ENCODE measurements around the gene PATJ.
"Not testable (repeated sequence)": the region's sequence is repeated elsewhere in the genome, so short reads cannot be mapped to it uniquely, and the experiment has no call there.

Gene PATJ

DNA sequence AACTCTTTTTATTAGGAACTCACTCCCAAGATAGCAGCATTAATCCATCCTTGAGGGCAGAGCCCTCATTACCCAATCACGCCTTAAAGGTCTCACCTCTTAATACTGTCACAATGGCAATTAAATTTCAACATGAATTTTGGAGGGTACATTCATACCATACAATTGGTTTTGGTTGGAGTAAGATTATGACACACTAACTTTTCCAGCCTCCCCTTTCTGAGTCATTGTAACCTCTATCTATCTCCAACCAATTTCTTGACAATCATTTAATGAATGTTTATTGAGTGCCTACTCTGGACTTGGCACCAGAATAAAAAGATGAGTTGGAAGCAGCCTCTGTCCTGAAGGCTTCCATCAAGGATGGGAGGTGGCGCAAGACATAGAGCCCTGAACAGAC is 358.2 kb downstream of the PATJ start:
- no peak for DNase-seq (ENCODE audit: low read depth in 2 of 2)

DNA sequence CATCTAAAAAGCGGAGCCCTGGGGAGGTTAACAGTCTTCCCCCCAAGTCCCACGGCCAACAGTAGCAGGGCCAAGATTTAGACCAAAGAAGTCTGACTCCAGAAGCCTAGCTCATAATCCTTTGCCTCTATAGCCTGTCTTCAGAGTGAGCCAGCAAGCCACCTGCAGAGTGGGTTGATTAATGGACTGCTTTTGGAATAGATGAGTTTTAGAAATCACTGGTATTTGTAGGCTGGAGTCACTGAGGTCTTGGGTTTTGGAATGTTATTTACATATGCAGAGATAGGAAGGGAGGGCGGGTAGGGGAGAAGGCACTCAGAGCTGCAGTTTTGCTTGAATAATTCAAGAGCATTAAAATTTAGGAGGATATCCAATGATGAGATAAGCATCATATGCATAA is 361.6 kb downstream of the PATJ start:
- no peak for DNase-seq (ENCODE audit: low read depth in 2 of 2)

DNA sequence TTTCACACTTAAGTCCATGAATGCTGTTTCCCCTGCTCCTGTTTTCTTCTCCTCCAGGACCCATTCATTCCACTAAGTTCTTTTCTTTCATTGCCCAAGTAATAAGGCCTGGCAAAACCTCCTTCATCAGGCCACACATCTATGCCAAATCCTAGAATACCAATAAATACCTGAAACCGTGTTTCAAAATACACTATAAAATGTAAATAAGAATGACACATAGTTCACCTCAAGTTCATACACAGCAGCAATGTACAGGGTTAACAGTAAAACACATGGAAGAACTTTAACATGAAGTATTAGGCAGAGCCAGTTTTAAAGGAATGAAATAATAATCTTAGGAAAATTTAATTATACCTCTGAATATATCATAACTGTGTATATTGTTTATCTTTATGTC is 365.6 kb downstream of the PATJ start:
- no peak for DNase-seq (ENCODE audit: low read depth in 2 of 2)

DNA sequence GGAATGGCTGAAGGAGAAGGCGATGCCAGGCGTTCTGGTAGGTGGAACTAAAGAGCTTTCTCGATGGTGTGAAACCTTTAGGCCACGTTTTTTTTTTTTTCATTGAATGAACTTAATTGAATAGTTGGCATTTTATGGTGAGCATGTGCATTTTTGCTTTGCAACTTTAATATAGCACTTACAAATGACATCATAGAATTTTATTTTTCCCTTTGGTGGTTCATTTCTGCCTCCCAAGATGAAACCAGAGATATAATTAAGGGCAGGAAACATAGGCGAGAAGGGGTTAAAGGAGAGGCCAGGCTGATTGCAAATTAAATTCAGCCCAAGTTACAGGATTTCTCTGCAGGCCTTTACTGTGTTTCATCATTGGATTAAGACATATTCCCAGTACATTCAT is 366.8 kb downstream of the PATJ start:
- DNase-seq (ENCODE audit: low read depth in 2 of 2) = no peak

DNA sequence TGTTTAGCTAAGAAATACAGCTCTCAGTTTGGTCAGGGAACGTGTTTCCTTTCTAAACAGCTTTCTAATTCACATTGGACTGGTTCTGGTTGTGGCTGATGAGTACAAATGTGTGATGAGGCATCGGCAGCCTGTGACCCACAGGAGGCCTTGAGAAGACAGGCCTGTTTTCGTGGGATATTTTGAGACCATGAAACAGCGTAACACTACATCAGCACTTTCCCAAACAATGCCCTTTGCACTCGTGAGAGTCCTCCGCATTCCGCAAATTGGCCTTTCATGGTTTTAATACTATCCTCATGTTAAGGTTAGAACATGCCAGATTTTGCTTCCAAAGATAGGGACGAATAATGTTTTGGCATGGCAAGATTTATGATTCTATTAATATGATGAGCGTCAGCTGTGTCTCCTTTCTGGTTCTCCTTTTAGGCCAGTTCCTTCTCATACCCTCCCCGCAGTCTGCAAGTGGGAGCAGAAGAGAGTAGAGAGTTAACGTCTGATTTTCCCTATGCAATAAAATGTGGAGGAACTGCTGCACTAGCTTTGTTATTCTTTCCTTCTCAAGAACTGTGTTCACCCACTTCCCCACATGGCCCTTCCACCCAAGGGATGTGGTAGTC is 368.0 kb downstream of the PATJ start:
- no peak for DNase-seq (ENCODE audit: low read depth in 2 of 2)

DNA sequence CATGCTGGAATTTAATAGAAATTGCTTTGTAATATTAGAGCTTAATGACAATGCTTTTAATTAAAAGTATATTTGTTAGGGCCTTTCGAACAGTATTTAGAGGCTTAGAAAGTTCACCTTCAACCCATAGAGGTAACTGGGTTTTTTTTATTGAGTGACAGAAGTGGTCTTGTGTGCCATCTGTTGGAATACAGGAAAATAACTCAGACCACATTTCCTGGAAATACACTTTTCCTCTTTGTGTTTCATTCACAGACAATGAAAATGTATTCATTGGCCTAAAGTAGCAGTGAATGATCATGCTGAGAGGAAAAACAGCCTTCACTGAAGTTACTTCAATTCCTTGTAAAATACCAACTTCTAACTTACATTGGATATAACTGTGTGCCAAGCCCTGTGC is 368.8 kb downstream of the PATJ start:
- no peak for DNase-seq (ENCODE audit: low read depth in 2 of 2)

DNA sequence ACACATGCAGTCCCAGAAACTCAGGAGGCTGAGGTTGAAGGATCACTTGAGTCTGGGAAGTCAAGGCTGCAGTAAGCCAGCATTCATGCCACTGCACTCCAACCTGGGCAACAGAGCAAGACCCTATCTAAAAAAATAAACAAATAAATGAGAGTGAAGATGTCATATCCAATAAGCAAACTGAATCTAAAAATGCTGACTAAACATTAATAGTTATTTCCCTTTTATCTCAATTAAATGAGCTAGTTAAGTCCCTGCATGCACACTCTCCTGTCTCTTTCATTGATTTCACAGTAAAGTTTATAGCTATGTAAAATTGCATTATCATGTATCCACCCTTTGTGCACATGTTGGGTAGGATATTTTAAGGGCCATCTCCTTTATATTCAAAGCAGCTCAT is 371.2 kb downstream of the PATJ start:
- DNase-seq (ENCODE audit: low read depth in 2 of 2) = no peak

DNA sequence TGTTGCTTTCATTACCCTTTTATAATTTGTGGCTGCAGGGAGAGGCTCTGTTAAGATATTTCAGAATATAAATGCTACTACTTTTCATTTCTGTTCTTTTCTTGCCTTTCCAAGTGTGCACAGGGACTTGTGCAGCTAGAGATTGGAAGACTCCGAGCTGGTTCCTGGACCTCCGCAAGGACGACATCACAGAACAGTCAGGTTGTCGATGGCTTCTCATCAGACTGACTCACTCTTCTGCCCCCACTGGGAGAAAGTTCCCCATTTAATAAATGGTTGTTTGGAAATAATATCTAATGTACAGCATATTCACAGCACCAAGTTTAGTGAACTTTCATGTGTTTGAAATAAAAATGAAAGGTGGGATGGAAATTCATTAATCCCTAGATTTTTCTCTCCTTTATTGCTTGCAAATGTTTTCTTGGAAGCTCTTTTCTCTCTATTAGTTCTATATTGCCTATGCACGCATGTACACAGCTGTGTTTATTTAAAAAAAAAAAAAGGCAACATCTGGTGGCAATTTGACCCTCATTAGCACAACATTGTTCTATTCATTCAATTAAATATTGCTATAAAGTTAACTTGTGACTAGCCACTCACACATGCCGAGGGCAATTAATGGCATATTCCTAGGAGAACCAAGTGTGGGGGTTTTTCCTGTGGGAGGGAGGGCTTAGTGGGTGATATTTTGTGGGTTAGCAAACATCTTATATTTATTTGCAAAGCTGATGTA is 374.9 kb downstream of the PATJ start:
- DNase-seq (ENCODE audit: low read depth in 2 of 2) = no peak

DNA sequence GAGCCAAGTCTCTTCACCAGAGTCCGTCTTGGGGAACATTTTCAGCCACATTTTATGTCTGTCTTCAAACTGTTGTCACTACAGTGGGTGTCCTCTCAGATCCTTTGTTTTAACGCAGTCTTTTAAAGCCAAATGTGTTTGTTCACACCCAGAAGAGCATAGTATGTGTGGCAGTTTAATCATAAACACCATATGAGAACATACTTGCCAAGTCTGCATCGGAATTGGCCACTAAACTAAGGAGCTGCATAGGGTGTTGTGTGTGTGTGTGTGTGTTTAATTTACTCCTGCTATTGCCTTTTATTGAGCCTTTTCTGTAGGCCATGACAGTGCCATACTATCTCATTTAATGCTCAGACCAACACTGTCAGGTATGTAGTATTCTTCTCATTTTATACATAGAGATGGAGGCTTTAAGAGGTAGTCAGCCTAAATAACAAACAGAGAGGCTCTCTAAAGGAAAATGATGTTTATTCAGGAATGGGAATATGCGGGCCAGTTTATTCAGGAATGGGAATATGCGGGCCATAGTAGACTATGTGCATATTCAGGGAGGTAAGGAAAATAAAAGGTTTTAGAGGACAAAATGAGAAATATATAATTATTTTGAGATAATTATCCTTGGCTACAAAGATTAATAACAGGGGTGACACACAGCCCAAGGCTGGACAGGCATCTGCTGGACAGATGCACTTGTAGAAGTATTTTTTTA is 384.5 kb downstream of the PATJ start:
- DNase-seq (ENCODE audit: low read depth in 2 of 2) = no peak

DNA sequence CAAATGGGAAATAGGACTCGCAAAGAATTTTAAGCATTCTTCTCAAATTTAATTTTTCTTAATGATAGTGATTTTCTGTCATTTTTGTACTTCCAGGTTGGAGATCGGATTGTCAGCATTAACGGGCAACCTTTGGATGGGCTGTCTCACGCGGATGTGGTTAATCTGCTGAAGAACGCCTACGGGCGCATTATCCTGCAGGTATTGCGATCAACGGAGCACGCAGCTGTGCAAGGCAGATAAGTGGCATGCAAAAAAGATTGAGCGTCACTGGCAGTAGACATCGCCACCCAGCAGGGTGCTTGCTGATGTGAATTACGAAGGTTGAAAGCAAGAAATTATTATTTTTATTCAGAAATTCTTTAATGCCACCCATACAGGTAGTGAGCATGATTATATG is 386.5 kb downstream of the PATJ start:
- DNase-seq (ENCODE audit: low read depth in 2 of 2) = no peak

DNA sequence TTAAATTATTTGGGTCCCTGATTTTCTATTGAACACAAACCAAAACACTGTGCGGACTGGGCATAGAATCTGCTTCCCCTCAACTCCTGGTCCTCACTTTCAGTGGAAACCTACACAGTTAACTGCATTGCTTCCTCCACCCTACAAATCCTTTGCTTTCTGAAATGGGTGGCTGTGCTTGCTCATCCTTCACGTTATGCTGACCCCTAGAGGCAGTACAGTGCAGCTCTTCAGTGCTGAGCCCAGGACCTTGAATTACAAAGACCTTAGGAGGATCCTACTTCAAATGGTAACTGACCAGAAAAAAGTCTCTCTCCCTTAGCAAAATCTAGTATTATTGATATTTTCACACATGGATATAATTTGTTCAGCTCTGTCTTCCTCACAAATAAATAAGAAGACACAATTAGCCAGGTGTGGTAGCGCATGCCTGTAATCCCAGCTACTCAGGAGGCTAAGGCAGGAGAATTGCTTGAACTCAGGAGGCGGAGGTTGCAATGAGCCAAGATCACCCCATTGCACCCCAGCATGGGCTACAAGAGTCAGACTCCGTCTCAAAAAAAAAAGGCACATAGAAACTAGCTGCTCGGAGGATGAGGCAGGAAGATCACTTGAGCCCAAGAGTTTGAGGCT is 388.9 kb downstream of the PATJ start:
- no peak for DNase-seq (ENCODE audit: low read depth in 2 of 2)

DNA sequence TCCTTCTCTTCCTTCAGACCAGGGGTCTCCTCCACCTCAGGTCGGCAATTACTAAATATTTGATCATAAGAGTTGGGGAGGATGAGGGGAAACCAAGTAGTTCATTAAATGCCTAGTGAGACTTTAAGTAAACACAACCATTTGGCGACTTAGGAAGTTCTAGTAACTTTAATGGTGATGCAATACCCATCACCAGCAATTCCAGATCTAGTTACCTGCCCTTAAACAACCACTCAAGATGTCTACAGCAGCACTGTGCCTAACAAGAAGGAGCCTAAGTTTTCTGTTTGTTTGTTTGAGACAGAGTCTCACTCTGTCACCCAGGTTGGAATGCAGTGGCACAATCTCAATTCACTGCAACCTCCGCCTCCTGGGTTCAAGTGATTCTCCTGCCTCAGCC is 395.7 kb downstream of the PATJ start:
- DNase-seq (ENCODE audit: low read depth in 2 of 2) = no peak

DNA sequence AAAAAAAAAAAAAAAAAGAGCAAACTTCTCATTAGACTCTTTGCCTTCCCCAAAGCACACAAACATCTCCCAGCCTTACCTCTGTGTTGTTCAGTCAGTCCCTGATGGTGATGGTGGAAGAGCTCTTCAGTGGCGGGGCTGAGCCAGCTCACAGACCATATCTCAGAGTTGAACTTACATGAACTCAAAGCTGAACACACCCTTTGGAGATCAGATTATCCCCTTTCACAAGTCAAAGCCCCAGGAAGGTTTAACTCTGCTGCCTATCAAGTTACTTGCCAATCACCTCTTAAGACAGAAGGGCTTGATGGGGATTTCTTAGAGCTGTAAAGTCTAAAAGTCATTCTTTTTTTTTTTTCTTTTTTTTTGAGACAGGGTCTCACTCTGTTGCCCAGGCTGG is 397.1 kb downstream of the PATJ start:
- no peak for DNase-seq (ENCODE audit: low read depth in 2 of 2)

DNA sequence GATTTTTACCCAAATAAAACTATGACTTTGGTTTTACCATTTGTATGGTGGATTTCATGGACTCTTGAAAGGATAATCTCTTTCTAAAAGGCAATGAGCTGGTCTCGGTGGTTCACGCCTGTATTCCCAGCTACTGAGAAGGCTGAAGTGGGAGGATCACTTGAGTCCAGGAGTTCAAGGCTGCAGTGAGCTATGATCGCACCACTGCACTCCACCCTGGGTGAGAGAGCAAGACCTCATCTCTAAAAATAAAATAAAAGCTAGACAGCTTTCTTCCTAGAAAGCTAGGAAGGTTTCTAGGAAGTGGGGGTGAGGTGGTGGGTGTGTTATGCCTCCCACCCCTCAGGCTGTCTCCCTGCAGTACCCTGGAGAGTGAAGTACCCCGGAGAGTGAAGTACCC is 398.4 kb downstream of the PATJ start:
- DNase-seq (ENCODE audit: low read depth in 2 of 2) = no peak

DNA sequence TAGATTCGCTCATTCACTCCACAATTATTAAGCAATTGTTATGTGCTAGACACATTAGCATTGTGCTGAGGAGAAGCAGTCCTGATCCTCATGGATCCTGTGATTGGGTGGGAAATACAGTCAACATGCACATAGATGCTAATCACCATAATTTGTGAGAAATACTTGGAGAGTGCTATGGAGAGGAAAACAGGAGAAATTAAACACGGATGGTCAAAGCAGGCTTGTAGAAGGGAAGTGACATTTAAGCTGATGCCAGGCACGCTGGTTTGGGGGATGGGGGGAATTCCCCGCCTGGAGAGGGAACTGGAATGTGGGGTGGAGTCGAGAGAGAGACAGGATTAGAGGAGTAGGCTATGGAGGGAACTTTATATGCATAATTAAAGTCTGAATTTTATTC is 400.2 kb downstream of the PATJ start:
- no peak for DNase-seq (ENCODE audit: low read depth in 2 of 2)

DNA sequence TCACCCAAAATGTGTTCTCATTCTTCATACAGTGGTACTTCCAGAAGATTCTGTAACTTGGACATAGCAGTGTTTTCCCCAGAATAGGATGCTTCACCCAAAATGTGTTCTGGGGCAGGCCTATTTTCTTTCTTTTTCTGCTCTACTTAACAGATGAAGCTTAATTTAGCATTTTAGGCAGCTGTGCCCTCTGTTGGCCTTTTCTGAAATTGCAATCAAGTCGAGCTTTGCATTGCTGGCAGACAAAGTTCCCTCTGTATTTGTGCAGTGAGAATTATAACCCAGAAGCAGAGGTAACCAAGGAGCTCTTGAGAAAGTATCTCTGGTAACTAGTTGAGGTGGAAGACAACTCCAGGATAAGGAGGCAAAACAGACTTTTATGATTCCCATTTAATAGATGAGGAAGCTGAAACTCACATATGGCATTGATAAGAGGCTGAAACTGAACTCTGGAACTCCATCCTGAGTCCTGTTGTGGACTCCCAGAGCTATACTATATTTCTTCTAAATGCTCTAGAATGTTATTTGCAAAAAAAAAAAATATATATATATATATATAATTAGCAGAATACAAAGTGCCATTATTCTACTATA is 402.1 kb downstream of the PATJ start:
- no peak for DNase-seq (ENCODE audit: low read depth in 2 of 2)

DNA sequence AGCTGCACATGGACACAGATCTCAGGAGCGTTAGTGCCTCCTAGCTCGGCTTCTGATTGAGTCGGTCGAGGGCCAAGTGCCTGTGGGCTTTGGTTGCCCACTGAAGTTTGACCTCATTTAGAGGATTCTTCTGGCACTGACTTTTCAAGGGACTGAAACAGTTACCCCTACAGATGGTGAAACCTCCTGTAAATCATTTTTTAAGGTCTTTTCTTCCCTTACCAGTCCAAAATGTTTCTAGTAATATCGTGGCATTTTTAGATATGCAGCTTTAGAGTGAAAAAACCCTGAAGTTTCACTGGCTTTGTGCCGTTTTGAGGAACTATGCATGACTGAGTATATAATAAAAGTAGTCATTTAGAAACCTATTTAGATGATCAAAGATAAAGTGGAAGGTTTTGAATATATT is 417.7 kb downstream of the PATJ start:
- no peak for DNase-seq (ENCODE audit: low read depth in 2 of 2)

DNA sequence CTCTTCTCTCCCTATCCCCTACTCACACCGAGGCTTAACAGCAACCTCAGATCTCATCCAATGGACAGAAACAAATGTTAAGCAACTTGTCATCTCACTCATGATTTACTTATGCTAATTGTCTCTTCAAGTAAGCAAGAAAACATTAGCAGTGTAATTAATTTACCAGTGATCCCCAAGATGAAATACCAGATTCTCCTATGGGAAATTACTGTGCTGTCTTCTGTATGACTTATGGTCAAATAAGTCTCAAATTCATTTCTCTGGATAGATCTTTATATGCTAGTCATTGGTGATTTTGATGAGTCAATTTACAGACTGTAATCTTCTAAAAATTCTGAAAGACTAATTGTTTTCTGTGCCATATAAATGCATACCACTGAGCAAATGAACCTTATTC is 419.4 kb downstream of the PATJ start:
- no peak for DNase-seq (ENCODE audit: low read depth in 2 of 2)

DNA sequence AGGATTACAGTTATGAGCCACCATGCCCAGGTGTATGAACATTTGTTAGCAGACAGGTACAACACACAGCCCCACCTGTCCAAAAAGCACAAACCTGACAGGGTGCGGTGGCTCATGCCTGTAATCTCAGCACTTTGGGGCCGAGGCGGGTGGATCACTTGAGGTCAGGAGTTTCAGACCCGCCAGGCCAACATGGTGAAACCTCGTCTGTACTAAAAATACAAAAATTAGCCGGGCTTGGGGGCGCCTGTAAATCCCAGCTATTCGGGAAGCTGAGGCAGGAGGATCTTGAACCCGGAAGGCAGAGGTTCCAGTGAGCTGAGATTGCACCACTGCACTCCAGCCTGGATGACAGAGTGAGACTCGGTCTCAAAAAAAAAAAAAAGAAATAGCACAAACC is 428.1 kb downstream of the PATJ start:
- not testable (repeated sequence) for DNase-seq (ENCODE audit: low read depth in 2 of 2)

DNA sequence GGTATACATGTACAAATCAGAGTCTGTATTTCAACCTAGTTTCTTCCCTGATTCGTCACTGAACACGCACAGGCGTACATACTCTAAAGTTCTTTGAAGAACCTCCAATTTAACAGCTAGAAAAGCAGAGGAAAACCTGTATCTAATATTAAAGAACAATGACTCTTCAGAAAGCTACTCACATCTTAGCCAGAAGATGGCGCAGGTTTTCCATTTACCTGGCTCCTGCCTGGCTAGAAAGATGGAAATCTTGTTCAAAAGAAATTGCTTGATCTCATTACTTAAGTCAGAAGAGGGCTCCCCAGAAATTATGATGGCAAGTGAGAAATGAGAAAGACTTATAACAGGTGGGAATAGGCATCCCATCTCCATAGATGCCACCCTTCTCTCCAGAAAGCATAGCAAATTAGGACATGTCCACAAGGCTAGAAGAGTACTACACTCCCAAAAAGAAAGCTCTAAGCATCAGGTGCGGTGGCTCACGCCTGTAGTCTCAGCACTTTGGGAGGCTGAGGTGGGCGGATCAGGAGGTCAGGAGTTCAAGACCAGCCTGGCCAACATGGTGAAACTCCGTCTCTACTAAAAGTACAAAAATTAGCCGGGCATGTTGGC is 433.4 kb downstream of the PATJ start:
- no peak for DNase-seq (ENCODE audit: low read depth in 2 of 2)

DNA sequence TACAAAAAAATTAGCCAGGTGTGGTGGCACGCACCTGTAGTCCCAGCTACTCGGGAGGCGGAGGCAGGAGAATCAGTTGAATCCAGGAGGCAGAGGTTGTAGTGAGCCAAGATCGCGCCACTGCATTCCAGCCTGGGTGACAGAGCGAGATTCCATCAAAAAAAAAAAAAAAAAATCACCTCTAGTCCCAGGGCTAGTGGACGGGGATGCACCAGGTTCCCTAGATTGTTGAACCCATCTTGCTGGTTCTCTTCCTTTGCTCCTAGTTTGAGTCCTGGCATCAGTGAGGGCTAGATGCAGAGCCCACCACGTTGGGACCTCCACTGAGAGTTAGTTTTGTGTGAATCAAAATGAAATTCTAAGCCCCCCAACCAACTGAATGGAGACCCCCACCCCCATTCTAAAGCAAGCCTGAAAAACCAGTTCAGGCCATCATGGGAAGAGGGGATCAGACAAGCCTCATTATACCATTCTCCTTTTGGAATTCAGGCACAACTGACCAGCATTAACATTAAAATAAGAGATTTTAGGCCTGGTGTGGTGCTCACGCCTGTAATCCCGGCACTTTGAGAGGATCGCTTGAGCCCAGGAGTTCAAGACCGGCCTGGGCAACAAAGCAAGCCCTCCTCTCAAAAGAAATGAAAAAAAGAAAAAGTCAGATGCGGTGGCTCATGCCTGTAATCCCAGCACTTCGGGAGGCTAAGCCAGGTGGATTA is 434.5 kb downstream of the PATJ start:
- DNase-seq (ENCODE audit: low read depth in 2 of 2) = no peak
